HCT116 (cell line): ENCODE measurements around the gene CYREN.

ENCODE experiments used
- CBX3 ChIP-seq: IDR thresholded peaks from 2 replicates; pipeline ENCODE4 v1.6.1; 2012; ENCODE audit warnings: low read depth
- EGR1 ChIP-seq: IDR thresholded peaks from 2 replicates; pipeline ENCODE4 v1.6.1; 2012; ENCODE audit warnings: low read depth
- EZH2 ChIP-seq: fragments of 200-600 bp; sonication (generic); IDR thresholded peaks from 2 replicates; pipeline ENCODE4 v1.6.1; 2017; ENCODE audit warnings: antibody characterized with exemption, mixed run types
- POLR2A ChIP-seq: IDR thresholded peaks from 2 replicates; pipeline ENCODE4 v1.7.0; 2011; ENCODE audit warnings: borderline replicate concordance; ENCODE audit not compliant: insufficient read depth, insufficient read length; ENCODE audit errors: extremely low read depth
- POLR2AphosphoS5 ChIP-seq: IDR thresholded peaks from 2 replicates; pipeline ENCODE4 v1.6.1; 2011; ENCODE audit warnings: mild to moderate bottlenecking, low read depth, low read length, moderate library complexity
- TF ChIP-seq, protein P1 (sequence below): IDR thresholded peaks from 2 replicates; pipeline ENCODE4 v1.6.1; 2012; ENCODE audit warnings: low read depth
- TF ChIP-seq, protein P2 (sequence below): IDR thresholded peaks from 2 replicates; pipeline ENCODE4 v1.6.1; 2012
- TF ChIP-seq, protein P3 (sequence below), 3 experiments: fragments of 200-600 bp in 1 of 3; sonication (generic) in 1 of 3; IDR thresholded peaks in 2 of 3; conservative IDR thresholded peaks in 1 of 3; 2 replicates each; pipeline ENCODE4 v1.5.1; 2012 to 2017; ENCODE audit warnings: low read depth in 2 of 3, low read length in 2 of 3, antibody characterized with exemption in 1 of 3, borderline replicate concordance in 1 of 3, control low read depth in 1 of 3, mild to moderate bottlenecking in 1 of 3, mixed read lengths in 1 of 3, mixed run types in 1 of 3, moderate library complexity in 1 of 3; ENCODE audit not compliant: insufficient read depth in 1 of 3
- TF ChIP-seq, protein P4 (sequence below): IDR thresholded peaks from 2 replicates; pipeline ENCODE4 v1.6.1; 2011; ENCODE audit warnings: mild to moderate bottlenecking, low read length, moderate library complexity; ENCODE audit not compliant: insufficient replicate concordance; ENCODE audit errors: extremely low read depth

DNA sequence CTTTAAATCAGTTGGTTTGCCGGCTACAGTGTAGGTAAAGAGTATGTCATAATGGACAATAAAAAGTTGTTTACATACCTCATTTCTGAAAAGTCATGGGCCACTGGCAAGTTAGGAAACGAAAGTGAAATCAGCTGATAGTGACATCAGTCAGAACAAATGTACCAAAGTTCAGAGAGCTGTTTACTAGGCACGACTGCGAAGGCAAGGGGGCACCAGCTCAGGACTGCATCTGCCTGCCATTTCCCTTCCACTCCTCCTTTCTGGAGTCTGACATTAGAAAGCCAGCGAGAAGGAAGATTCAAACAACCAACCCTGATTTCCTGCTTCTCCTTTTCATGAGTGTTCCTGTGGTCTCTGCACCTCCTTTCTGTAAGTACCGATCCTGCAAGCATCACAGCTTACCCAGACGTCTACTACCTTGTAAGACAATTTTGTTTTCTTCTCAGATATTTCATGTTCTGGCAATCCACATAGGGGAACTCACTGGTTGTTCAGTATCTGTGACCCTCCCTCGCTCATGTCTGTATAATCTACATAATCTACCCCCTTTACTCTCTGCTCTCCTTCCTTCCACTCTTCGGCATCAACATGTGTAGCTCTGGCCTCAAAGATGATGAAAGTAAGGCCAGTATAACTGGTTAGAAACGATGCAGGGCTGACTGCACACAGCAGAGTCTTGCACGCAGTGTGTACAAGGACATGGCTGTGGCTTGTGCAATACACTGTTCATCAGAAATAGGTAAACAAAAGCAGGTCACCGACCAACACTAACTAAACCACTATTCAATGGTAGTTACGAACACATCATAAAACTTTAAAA lies 22.4 kb downstream of the CYREN start, which contains the start of gene TMEM140:
- TF ChIP-seq POLR2A (no peak), EZH2 (no peak), EGR1 (no peak), POLR2AphosphoS5 (no peak), CBX3 (no peak)
- TF ChIP-seq, protein P1, sequence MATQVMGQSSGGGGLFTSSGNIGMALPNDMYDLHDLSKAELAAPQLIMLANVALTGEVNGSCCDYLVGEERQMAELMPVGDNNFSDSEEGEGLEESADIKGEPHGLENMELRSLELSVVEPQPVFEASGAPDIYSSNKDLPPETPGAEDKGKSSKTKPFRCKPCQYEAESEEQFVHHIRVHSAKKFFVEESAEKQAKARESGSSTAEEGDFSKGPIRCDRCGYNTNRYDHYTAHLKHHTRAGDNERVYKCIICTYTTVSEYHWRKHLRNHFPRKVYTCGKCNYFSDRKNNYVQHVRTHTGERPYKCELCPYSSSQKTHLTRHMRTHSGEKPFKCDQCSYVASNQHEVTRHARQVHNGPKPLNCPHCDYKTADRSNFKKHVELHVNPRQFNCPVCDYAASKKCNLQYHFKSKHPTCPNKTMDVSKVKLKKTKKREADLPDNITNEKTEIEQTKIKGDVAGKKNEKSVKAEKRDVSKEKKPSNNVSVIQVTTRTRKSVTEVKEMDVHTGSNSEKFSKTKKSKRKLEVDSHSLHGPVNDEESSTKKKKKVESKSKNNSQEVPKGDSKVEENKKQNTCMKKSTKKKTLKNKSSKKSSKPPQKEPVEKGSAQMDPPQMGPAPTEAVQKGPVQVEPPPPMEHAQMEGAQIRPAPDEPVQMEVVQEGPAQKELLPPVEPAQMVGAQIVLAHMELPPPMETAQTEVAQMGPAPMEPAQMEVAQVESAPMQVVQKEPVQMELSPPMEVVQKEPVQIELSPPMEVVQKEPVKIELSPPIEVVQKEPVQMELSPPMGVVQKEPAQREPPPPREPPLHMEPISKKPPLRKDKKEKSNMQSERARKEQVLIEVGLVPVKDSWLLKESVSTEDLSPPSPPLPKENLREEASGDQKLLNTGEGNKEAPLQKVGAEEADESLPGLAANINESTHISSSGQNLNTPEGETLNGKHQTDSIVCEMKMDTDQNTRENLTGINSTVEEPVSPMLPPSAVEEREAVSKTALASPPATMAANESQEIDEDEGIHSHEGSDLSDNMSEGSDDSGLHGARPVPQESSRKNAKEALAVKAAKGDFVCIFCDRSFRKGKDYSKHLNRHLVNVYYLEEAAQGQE: no peak
- TF ChIP-seq, protein P2, sequence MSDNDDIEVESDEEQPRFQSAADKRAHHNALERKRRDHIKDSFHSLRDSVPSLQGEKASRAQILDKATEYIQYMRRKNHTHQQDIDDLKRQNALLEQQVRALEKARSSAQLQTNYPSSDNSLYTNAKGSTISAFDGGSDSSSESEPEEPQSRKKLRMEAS: no peak
- TF ChIP-seq, protein P3, sequence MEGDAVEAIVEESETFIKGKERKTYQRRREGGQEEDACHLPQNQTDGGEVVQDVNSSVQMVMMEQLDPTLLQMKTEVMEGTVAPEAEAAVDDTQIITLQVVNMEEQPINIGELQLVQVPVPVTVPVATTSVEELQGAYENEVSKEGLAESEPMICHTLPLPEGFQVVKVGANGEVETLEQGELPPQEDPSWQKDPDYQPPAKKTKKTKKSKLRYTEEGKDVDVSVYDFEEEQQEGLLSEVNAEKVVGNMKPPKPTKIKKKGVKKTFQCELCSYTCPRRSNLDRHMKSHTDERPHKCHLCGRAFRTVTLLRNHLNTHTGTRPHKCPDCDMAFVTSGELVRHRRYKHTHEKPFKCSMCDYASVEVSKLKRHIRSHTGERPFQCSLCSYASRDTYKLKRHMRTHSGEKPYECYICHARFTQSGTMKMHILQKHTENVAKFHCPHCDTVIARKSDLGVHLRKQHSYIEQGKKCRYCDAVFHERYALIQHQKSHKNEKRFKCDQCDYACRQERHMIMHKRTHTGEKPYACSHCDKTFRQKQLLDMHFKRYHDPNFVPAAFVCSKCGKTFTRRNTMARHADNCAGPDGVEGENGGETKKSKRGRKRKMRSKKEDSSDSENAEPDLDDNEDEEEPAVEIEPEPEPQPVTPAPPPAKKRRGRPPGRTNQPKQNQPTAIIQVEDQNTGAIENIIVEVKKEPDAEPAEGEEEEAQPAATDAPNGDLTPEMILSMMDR (IDR thresholded peaks at IDR 0.05 in 2 of 3, conservative IDR thresholded peaks at IDR 0.05 in 1 of 3; ENCODE audit: borderline replicate concordance in 1 of 3, insufficient read depth in 1 of 3, low read depth in 2 of 3, low read length in 2 of 3): no peak
- TF ChIP-seq, protein P4, sequence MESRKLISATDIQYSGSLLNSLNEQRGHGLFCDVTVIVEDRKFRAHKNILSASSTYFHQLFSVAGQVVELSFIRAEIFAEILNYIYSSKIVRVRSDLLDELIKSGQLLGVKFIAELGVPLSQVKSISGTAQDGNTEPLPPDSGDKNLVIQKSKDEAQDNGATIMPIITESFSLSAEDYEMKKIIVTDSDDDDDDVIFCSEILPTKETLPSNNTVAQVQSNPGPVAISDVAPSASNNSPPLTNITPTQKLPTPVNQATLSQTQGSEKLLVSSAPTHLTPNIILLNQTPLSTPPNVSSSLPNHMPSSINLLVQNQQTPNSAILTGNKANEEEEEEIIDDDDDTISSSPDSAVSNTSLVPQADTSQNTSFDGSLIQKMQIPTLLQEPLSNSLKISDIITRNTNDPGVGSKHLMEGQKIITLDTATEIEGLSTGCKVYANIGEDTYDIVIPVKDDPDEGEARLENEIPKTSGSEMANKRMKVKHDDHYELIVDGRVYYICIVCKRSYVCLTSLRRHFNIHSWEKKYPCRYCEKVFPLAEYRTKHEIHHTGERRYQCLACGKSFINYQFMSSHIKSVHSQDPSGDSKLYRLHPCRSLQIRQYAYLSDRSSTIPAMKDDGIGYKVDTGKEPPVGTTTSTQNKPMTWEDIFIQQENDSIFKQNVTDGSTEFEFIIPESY: no peak
